ENCODE results near the gene POC1B. TPM values are rescaled to one million over a fixed set of nuclear protein-coding genes. Genes with fewer than 3 reads are reported as not detected.

POC1B gene
- total RNA-seq, 2 donors from 2014 or later, result 31.4 to 32.0 TPM

- DNase-seq, result no peak
- TF ChIP-seq CTCF (IDR thresholded peaks at IDR 0.05), result no peak
- intact Hi-C loops (cut with DNase I), result no loop called here
Observed at GRCh38 chr12:89477633-89478279, 48.1 kb downstream of the POC1B start.

DNA sequence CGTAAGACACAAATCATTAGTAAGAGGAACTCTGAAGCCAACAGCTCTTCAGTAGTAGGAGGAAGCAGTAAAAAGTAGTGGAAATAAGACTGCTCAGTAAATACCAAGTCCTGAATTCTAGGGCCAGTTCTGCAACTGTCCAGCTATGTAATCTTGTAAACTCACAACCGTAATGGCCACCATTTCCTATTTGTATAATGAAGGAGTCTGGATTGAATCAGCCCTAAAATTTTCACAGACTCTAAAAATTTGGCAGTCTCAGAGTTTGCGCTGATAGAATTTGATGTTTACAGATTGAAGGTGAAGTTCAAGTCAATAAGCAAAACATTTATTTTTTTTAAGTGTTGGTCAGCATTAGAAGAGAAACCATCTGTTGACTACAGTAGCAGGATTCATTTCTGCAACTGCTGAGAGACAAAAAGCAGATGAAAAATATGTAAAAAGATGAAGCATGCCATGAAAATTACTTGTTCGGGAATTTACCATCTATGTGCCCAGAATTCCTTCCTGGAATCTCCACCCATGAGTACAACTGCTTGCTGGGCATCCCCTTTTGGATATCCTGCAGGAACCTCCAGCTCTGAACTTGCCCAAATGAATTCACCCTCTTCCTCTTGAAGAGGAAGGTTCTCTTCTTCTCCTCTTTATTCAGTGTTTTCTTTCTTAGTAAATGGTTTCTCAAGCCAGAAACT lies 48.8 kb downstream of the POC1B start:
- Histone ChIP-seq H3K27ac (no peak overlapping the region), H3K36me3 (no peaks in the 10 kb centered on the region), H3K27me3 (no peaks in the 10 kb centered on the region), H3K9me3 (no peaks in the 10 kb centered on the region), H3K4me3 (no peak overlapping the region), H3K4me1 (no peaks in the 10 kb centered on the region), H3K9ac (ENCODE audit: low read depth in 2 of 2, low read length in 2 of 2) (no peak overlapping the region)
- no peak for TF ChIP-seq CTCF (IDR thresholded peaks at IDR 0.05)
- intact Hi-C loops (cut with DNase I), result no loop called here
- DNase-seq, result no peak

More at GRCh38 chr12:89477633-89478279, 48.1 kb downstream of the POC1B start:
- Histone ChIP-seq H3K36me3 (no peaks in the 10 kb centered on the region), H3K9ac (ENCODE audit: low read depth in 2 of 2, low read length in 2 of 2) (no peak overlapping the region), H3K4me1 (no peaks in the 10 kb centered on the region), H3K9me3 (no peaks in the 10 kb centered on the region), H3K4me3 (no peak overlapping the region), H3K27me3 (no peaks in the 10 kb centered on the region), H3K27ac (no peak overlapping the region)

DNA sequence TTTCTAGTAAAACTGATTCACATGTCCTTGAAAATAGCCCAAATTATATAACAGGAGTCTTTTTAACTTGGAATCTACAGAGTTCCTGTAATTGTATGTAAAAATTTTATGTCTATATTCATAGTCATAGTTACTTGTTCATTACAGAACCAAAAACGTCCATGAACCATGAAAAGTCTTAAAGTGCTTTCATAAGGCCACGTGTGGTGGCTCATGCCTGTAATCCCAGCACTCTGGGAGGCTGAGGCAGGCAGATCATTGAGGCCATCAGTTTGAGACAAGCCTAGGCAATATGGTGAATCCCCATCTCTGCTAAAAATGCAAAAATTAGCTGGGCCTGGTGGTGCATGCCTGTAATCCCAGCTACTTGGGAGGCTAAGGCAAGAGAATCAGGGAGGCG lies 49.6 kb downstream of the POC1B start:
- no peak for DNase-seq
- Histone ChIP-seq H3K4me3 (no peak overlapping the region), H3K36me3 (no peaks in the 10 kb centered on the region), H3K27ac (no peak overlapping the region), H3K27me3 (no peaks in the 10 kb centered on the region), H3K9me3 (no peaks in the 10 kb centered on the region), H3K4me1 (no peaks in the 10 kb centered on the region), H3K9ac (ENCODE audit: low read depth in 2 of 2, low read length in 2 of 2) (no peak overlapping the region)
- intact Hi-C loops (cut with DNase I), result no loop called here
- TF ChIP-seq CTCF (IDR thresholded peaks at IDR 0.05), result no peak

DNA sequence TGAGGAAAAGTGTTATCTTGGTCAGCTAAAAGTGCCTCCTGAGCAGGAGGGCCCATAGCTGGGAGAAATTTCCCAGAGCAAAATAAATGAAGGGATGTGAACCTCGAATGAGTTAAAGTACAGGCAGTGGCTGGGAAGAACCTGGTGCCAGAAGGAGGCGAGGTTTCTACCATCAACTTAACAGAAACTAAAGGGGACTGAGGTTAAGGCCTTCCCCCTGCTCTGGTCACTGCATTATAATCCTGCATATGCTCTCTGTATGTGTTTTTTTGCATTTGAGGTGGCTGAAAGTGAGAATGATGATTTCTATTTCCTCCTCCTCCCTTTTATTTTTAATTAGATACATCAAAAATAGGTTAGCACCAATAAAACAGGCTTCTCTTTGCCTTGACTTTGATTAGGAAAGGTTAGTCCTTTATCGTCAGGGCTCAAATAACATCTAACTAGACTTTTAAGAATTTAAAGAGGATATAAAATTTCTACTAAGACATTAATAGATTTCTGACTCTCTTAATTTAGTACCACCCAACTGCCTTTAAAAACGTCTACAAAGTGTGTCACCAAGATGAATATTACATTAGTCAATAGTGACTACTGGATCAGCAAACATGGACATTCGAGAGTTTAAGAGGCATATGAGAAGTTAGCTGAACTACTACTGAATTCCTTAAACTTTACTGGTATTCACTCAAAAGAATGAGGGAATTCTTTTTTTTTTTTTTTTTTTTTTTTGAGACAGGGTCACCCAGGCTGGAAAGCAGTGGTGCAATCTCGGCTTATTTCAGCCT lies 50.5 kb downstream of the POC1B start:
- Histone ChIP-seq H3K36me3 (no peaks in the 10 kb centered on the region), H3K4me1 (no peaks in the 10 kb centered on the region), H3K9me3 (no peaks in the 10 kb centered on the region), H3K4me3 (no peak overlapping the region), H3K9ac (ENCODE audit: low read depth in 2 of 2, low read length in 2 of 2) (no peak overlapping the region), H3K27me3 (no peaks in the 10 kb centered on the region), H3K27ac (no peak overlapping the region)
- no peak for TF ChIP-seq CTCF (IDR thresholded peaks at IDR 0.05)
- intact Hi-C loops (cut with DNase I), result no loop called here
- no peak for DNase-seq

- Histone ChIP-seq H3K4me1 (no peaks in the 10 kb centered on the region), H3K36me3 (no peaks in the 10 kb centered on the region), H3K27me3 (no peaks in the 10 kb centered on the region), H3K9me3 (no peaks in the 10 kb centered on the region), H3K27ac (no peak overlapping the region), H3K9ac (ENCODE audit: low read depth in 2 of 2, low read length in 2 of 2) (no peak overlapping the region), H3K4me3 (no peak overlapping the region)
- intact Hi-C loops (cut with DNase I), result no loop called here
- no peak for TF ChIP-seq CTCF (IDR thresholded peaks at IDR 0.05)
- DNase-seq, result no peak
Observed at GRCh38 chr12:89474615-89475014, 51.2 kb downstream of the POC1B start.
